Karpas-422 (cell line): Measurements from ENCODE around the gene BHLHE40. TPM values are rescaled to one million over a fixed set of nuclear protein-coding genes. Genes with fewer than 3 reads are reported as not detected.

Source experiments
- DNase-seq: peaks from one replicate; pipeline ENCODE4 v3.0.0-alpha.2; 2015
- H2AFZ ChIP-seq: fragments of 200-600 bp; sonication (generic); 2 replicates; pipeline ENCODE4 v1.6.1; 2014; ENCODE audit warnings: antibody characterized with exemption, low read length, mixed read lengths
- H3K27ac ChIP-seq: fragments of 200-600 bp; sonication (generic); 2 replicates; pipeline ENCODE4 v1.5.1; 2014; ENCODE audit warnings: mild to moderate bottlenecking, low read length, moderate library complexity
- H3K27me3 ChIP-seq: fragments of 200-600 bp; sonication (generic); 2 replicates; pipeline ENCODE4 v1.6.1; 2014; ENCODE audit warnings: low read length, mixed read lengths
- H3K36me3 ChIP-seq: fragments of 200-600 bp; sonication (generic); 2 replicates; pipeline ENCODE4 v1.6.1; 2014; ENCODE audit warnings: low read length, mixed read lengths; ENCODE audit not compliant: insufficient read depth
- H3K4me1 ChIP-seq: fragments of 200-600 bp; sonication (generic); 2 replicates; pipeline ENCODE4 v1.6.1; 2014; ENCODE audit warnings: mild to moderate bottlenecking, low read length, mixed read lengths
- H3K4me2 ChIP-seq: fragments of 200-600 bp; sonication (generic); 2 replicates; pipeline ENCODE4 v1.6.1; 2014; ENCODE audit warnings: low read length, low read depth, mild to moderate bottlenecking; ENCODE audit not compliant: poor library complexity, severe bottlenecking
- H3K4me3 ChIP-seq: fragments of 200-600 bp; sonication (generic); 2 replicates; pipeline ENCODE4 v1.5.1; 2014; ENCODE audit warnings: mild to moderate bottlenecking, antibody characterized with exemption, low read length, mixed read lengths
- H3K79me2 ChIP-seq: fragments of 200-600 bp; sonication (generic); 2 replicates; pipeline ENCODE4 v1.6.1; 2014; ENCODE audit warnings: mild to moderate bottlenecking, low read length, mixed read lengths
- H3K9ac ChIP-seq: fragments of 200-600 bp; sonication (generic); 2 replicates; pipeline ENCODE4 v1.6.0; 2014; ENCODE audit warnings: low read length
- H3K9me2 ChIP-seq: fragments of 200-600 bp; sonication (generic), shearing (Covaris generic); replicated peaks from 2 replicates; pipeline ENCODE4 v1.6.0; 2014; ENCODE audit warnings: mild to moderate bottlenecking, low read length, moderate library complexity; ENCODE audit not compliant: insufficient read depth
- H3K9me3 ChIP-seq: fragments of 300-700, 200-600 bp; sonication (generic); 2 replicates; pipeline ENCODE4 v1.6.1; 2014; ENCODE audit warnings: low read length, mixed read lengths
- H4K20me1 ChIP-seq: fragments of 200-600 bp; sonication (generic); 2 replicates; pipeline ENCODE4 v1.6.1; 2014; ENCODE audit warnings: mild to moderate bottlenecking, antibody characterized with exemption, low read length, low read depth; ENCODE audit not compliant: insufficient read depth
- total RNA-seq: library from RNA; depleted of rRNA; stranded (reverse); fragments of >200 nt; shearing (Covaris generic); gene quantifications from 2 replicates; pipeline ENCODE4 v1.2.3, GENCODE V29; 2014; ENCODE audit warnings: low replicate concordance; rRNA removed

Gene BHLHE40
- total RNA-seq: 0.36 and 0.86 TPM in 2 replicates

GRCh38 chr3:4979428-4980228 lies at the start of gene BHLHE40:
Gene BHLHE40 (plus strand): TSS chr3:4979437. CDS start chr3:4979719, 282 bp downstream.
- no peak for DNase-seq
- Histone ChIP-seq H2AFZ (no peak within 1 kb of the TSS), H3K9me2 (no peaks in the 10 kb centered on the region), H3K4me1 (peaks cover 12% of the 10 kb centered on the region), H4K20me1 (no peaks in the 10 kb centered on the region), H3K27ac (no peak within 1 kb of the TSS), H3K4me3 (no peak within 1 kb of the TSS), H3K79me2 (no peaks in the 10 kb centered on the region), H3K9ac (no peak within 1 kb of the TSS), H3K36me3 (no peaks in the 10 kb centered on the region), H3K9me3 (no peaks in the 10 kb centered on the region), H3K27me3 (0 out of 2 replicates have a peak, but pooled peaks cover 2% of the 10 kb centered on the region), H3K4me2 (peak within 1 kb of the TSS; percentile 31)

- Histone ChIP-seq H3K27ac (no peak overlapping the region), H3K79me2 (no peaks in the 10 kb centered on the region), H3K4me3 (no peak overlapping the region), H3K36me3 (no peaks in the 10 kb centered on the region), H3K27me3 (no peaks in the 10 kb centered on the region), H4K20me1 (no peaks in the 10 kb centered on the region), H3K9me3 (no peaks in the 10 kb centered on the region), H2AFZ (no peak overlapping the region), H3K9me2 (0 out of 2 replicates have a peak, but pooled peaks cover 2% of the 10 kb centered on the region), H3K4me1 (no peaks in the 10 kb centered on the region), H3K9ac (no peak overlapping the region), H3K4me2 (no peak overlapping the region)
- no peak for DNase-seq
These were observed 48.7 kb upstream of the BHLHE40 start for GRCh38 chr3:4930501-4930900.

GRCh38 chr3:4934050-4934449 lies 45.2 kb upstream of the BHLHE40 start:
- H3K9ac ChIP-seq: no peak overlapping the region
- H3K27me3 ChIP-seq: no peaks in the 10 kb centered on the region
- no peak overlapping the region for H3K4me2 ChIP-seq
- no peaks in the 10 kb centered on the region for H3K36me3 ChIP-seq
- 0 out of 2 replicates have a peak, but pooled peaks cover 2% of the 10 kb centered on the region for H3K9me2 ChIP-seq
- DNase-seq: no peak
- no peak overlapping the region for H2AFZ ChIP-seq
- H4K20me1 ChIP-seq: no peaks in the 10 kb centered on the region
- H3K79me2 ChIP-seq: no peaks in the 10 kb centered on the region
- H3K4me1 ChIP-seq: no peaks in the 10 kb centered on the region
- H3K9me3 ChIP-seq: no peaks in the 10 kb centered on the region
- H3K27ac ChIP-seq: no peak overlapping the region
- H3K4me3 ChIP-seq: no peak overlapping the region

- Histone ChIP-seq H3K36me3 (no peaks in the 10 kb centered on the region), H3K9me2 (0 out of 2 replicates have a peak, but pooled peaks cover 2% of the 10 kb centered on the region), H2AFZ (no peak overlapping the region), H3K4me3 (no peak overlapping the region), H3K9ac (no peak overlapping the region), H4K20me1 (no peaks in the 10 kb centered on the region), H3K4me1 (no peaks in the 10 kb centered on the region), H3K27ac (no peak overlapping the region), H3K79me2 (no peaks in the 10 kb centered on the region), H3K27me3 (no peaks in the 10 kb centered on the region), H3K9me3 (no peaks in the 10 kb centered on the region), H3K4me2 (no peak overlapping the region)
- DNase-seq: no peak
These were observed 43.9 kb upstream of the BHLHE40 start for GRCh38 chr3:4935347-4935746.

- no peaks in the 10 kb centered on the region for H3K36me3 ChIP-seq
- H2AFZ ChIP-seq: no peak overlapping the region
- H3K27ac ChIP-seq: no peak overlapping the region
- 0 out of 2 replicates have a peak, but pooled peaks cover 2% of the 10 kb centered on the region for H3K9me2 ChIP-seq
- H4K20me1 ChIP-seq: no peaks in the 10 kb centered on the region
- DNase-seq: no peak
- H3K9ac ChIP-seq: no peak overlapping the region
- H3K4me2 ChIP-seq: no peak overlapping the region
- no peaks in the 10 kb centered on the region for H3K4me1 ChIP-seq
- H3K27me3 ChIP-seq: no peaks in the 10 kb centered on the region
- H3K9me3 ChIP-seq: no peaks in the 10 kb centered on the region
- H3K4me3 ChIP-seq: no peak overlapping the region
- no peaks in the 10 kb centered on the region for H3K79me2 ChIP-seq
These were observed 42.1 kb upstream of the BHLHE40 start for GRCh38 chr3:4936982-4937614.

GRCh38 chr3:4938281-4938982 lies 40.8 kb upstream of the BHLHE40 start:
- no peak overlapping the region for H3K9ac ChIP-seq

GRCh38 chr3:4939276-4939675 lies 40.0 kb upstream of the BHLHE40 start:
- Histone ChIP-seq H3K4me2 (no peak overlapping the region), H3K4me3 (no peak overlapping the region), H3K4me1 (no peaks in the 10 kb centered on the region), H3K27ac (no peak overlapping the region), H3K9me2 (no peaks in the 10 kb centered on the region), H2AFZ (no peak overlapping the region), H3K9me3 (no peaks in the 10 kb centered on the region), H3K27me3 (no peaks in the 10 kb centered on the region), H4K20me1 (no peaks in the 10 kb centered on the region), H3K9ac (no peak overlapping the region), H3K79me2 (no peaks in the 10 kb centered on the region), H3K36me3 (no peaks in the 10 kb centered on the region)
- DNase-seq: no peak

More at GRCh38 chr3:4938281-4938982, 40.8 kb upstream of the BHLHE40 start:
- Histone ChIP-seq H3K9me3 (no peaks in the 10 kb centered on the region), H3K79me2 (no peaks in the 10 kb centered on the region), H4K20me1 (no peaks in the 10 kb centered on the region), H3K27ac (no peak overlapping the region), H3K27me3 (no peaks in the 10 kb centered on the region), H3K4me1 (no peaks in the 10 kb centered on the region), H2AFZ (no peak overlapping the region), H3K9me2 (0 out of 2 replicates have a peak, but pooled peaks cover 2% of the 10 kb centered on the region), H3K4me3 (no peak overlapping the region), H3K36me3 (no peaks in the 10 kb centered on the region), H3K4me2 (no peak overlapping the region)
- no peak for DNase-seq

- H3K4me2 ChIP-seq: no peak overlapping the region
These were observed 38.3 kb upstream of the BHLHE40 start for GRCh38 chr3:4940985-4941384.

More at GRCh38 chr3:4940985-4941384, 38.3 kb upstream of the BHLHE40 start:
- DNase-seq: no peak
- Histone ChIP-seq H3K36me3 (no peaks in the 10 kb centered on the region), H3K4me1 (no peaks in the 10 kb centered on the region), H3K79me2 (no peaks in the 10 kb centered on the region), H3K9me3 (no peaks in the 10 kb centered on the region), H3K27ac (no peak overlapping the region), H4K20me1 (no peaks in the 10 kb centered on the region), H3K9me2 (no peaks in the 10 kb centered on the region), H2AFZ (no peak overlapping the region), H3K4me3 (no peak overlapping the region), H3K9ac (no peak overlapping the region), H3K27me3 (no peaks in the 10 kb centered on the region)
